HCT116 (cell line): Measurements from ENCODE around the gene SIGLEC7. TPM values are rescaled to one million over a fixed set of nuclear protein-coding genes. Genes with fewer than 3 reads are reported as not detected.
A peak's percentile ranks its signal among the peaks of the same experiment; 100 is the strongest.

ENCODE experiments used
- ATAC-seq: fragments of 200-7000 bp; cut with Tn5 transposase; 2 replicates; pipeline ENCODE4 v1.9.1; 2020; ENCODE audit warnings: mild to moderate bottlenecking, moderate library complexity
- BruUV-seq: library from RNA; stranded (reverse); fragments of 400-500 nt; replicated peaks from 2 replicates; lab custom pipeline; 2021; lab: Mats Ljungman, UMichigan
- CTCF ChIA-PET: fragments of 300-600 bp; sonication (Branson Sonifier 250); formaldehyde crosslinking; loops from one replicate; lab custom pipeline; 2021; ENCODE audit warnings: antibody characterized with exemption; lab: Charles Lee
- POLR2A ChIA-PET: fragments of 300-600, 350-600 bp; sonication (Branson Sonifier 250); formaldehyde crosslinking; loops from one replicate; lab custom pipeline; 2021; ENCODE audit warnings: antibody characterized with exemption; lab: Charles Lee
- RAD21 ChIA-PET, 2 experiments: fragments of 300-600 bp; sonication (Branson Sonifier 250); formaldehyde crosslinking; loops; one replicate each; lab custom pipeline; 2023; ENCODE audit warnings: low total read pairs in 2 of 2; ENCODE audit not compliant: uncharacterized antibody in 2 of 2, unreplicated experiment in 2 of 2, low non-redundant PET in 1 of 2; lab: Charles Lee
- DNase-seq: peaks from one replicate; pipeline ENCODE4 v3.0.0-alpha.2; 2010; ENCODE audit warnings: low read depth, low spot score
- H2AFZ ChIP-seq: fragments of 200-600 bp; shearing (Covaris generic), sonication (generic); 2 replicates; pipeline ENCODE4 v1.6.1; 2017; ENCODE audit warnings: low read depth, mixed run types, mixed read lengths, antibody characterized with exemption, low read length; ENCODE audit not compliant: poor library complexity, severe bottlenecking
- H3K27ac ChIP-seq: 2 replicates; pipeline ENCODE4 v1.5.1; 2012; ENCODE audit warnings: low read depth, low read length
- H3K27me3 ChIP-seq: fragments of 200-600 bp; sonication (generic); 2 replicates; pipeline ENCODE4 v1.6.1; 2016; ENCODE audit warnings: mixed run types, low read length, mixed read lengths; ENCODE audit not compliant: insufficient read depth
- H3K36me3 ChIP-seq, 2 experiments: fragments of 200-500 bp in 1 of 2; fragments of 200-600 bp in 1 of 2; sonication (Bioruptor generic) in 1 of 2; sonication (generic) in 1 of 2; 2 replicates each; pipeline versions ENCODE4 v1.5.1 to v1.6.1; 2014 to 2016; ENCODE audit warnings: low read length in 2 of 2, inconsistent platforms in 1 of 2, mixed read lengths in 1 of 2, mixed run types in 1 of 2; ENCODE audit not compliant: insufficient read depth in 2 of 2, control insufficient read depth in 1 of 2
- H3K4me1 ChIP-seq, 2 experiments: fragments of 200-600 bp in 1 of 2; sonication (generic) in 1 of 2; 2 replicates each; pipeline versions ENCODE4 v1.5.1 to v1.6.1; 2012 to 2017; ENCODE audit warnings: low read length in 2 of 2, inconsistent platforms in 1 of 2, mild to moderate bottlenecking in 1 of 2, mixed read lengths in 1 of 2, mixed run types in 1 of 2, moderate library complexity in 1 of 2; ENCODE audit not compliant: insufficient read depth in 2 of 2, control insufficient read depth in 1 of 2
- H3K4me2 ChIP-seq: fragments of 200-600 bp; sonication (generic); 2 replicates; pipeline ENCODE4 v1.6.1; 2017; ENCODE audit warnings: mixed run types, low read length, mixed read lengths
- H3K4me3 ChIP-seq, 2 experiments: fragments of 200-600 bp in 1 of 2; sonication (generic) in 1 of 2; replicated peaks in 1 of 2; 2 replicates each; pipeline ENCODE4 v1.5.1; 2011 to 2016; ENCODE audit warnings: low read length in 2 of 2, control low read depth in 1 of 2, low read depth in 1 of 2, mild to moderate bottlenecking in 1 of 2, mixed read lengths in 1 of 2, mixed run types in 1 of 2
- H3K79me2 ChIP-seq: fragments of 200-600 bp; sonication (generic); 2 replicates; pipeline ENCODE4 v1.6.1; 2017; ENCODE audit warnings: mild to moderate bottlenecking, mixed run types, low read length, moderate library complexity, mixed read lengths; ENCODE audit not compliant: insufficient read depth
- H3K9ac ChIP-seq: fragments of 200-600 bp; sonication (generic); 2 replicates; pipeline ENCODE4 v1.6.1; 2016; ENCODE audit warnings: low read length, mixed read lengths
- H3K9me2 ChIP-seq: fragments of 200-600 bp; sonication (generic), shearing (Covaris generic); 2 replicates; pipeline ENCODE4 v1.6.1; 2017; ENCODE audit warnings: mixed run types, mild to moderate bottlenecking, moderate library complexity; ENCODE audit not compliant: insufficient read depth
- H3K9me3 ChIP-seq, 2 experiments: fragments of 200-500 bp in 1 of 2; fragments of 200-600 bp in 1 of 2; sonication (Bioruptor generic) in 1 of 2; sonication (generic) in 1 of 2; 2 replicates each; pipeline ENCODE4 v1.6.1; 2014 to 2017; ENCODE audit warnings: low read length in 2 of 2, mixed read lengths in 2 of 2, inconsistent platforms in 1 of 2, low read depth in 1 of 2, mild to moderate bottlenecking in 1 of 2, mixed run types in 1 of 2, moderate library complexity in 1 of 2; ENCODE audit not compliant: control insufficient read depth in 1 of 2, insufficient read depth in 1 of 2
- H4K20me1 ChIP-seq: fragments of 200-600 bp; sonication (generic), shearing (Covaris generic); 2 replicates; pipeline ENCODE4 v1.6.1; 2017; ENCODE audit warnings: mixed run types, mild to moderate bottlenecking, moderate library complexity; ENCODE audit not compliant: insufficient read depth
- RAD21 ChIP-seq: IDR thresholded peaks from 2 replicates; pipeline ENCODE4 v1.6.1; 2012; ENCODE audit warnings: low read depth, mild to moderate bottlenecking
- YY1 ChIP-seq: IDR thresholded peaks from 2 replicates; pipeline ENCODE4 v1.6.1; 2011; ENCODE audit warnings: low read length, low read depth, moderate library complexity, mild to moderate bottlenecking; ENCODE audit not compliant: insufficient replicate concordance; ENCODE audit errors: extremely low read depth
- ZFX ChIP-seq: fragments of 450-650 bp; IDR thresholded peaks from 2 replicates; pipeline ENCODE4 v1.6.1; 2017
- intact Hi-C: fragments of 100-400 bp; cut with micrococcal nuclease; formaldehyde crosslinking; loops from 2 replicates; pipeline ENCODE4 v1.10.0; 2022
- total RNA-seq: library from RNA; stranded (reverse); gene quantifications from one replicate; pipeline ENCODE4 v1.2.1, GENCODE V29; 2021; ENCODE audit not compliant: unreplicated experiment
- TF ChIP-seq, protein P1 (sequence below): IDR thresholded peaks from 2 replicates; pipeline ENCODE4 v1.6.1; 2012
- TF ChIP-seq, protein P2 (sequence below), 3 experiments: fragments of 200-600 bp in 1 of 3; sonication (generic) in 1 of 3; IDR thresholded peaks in 2 of 3; conservative IDR thresholded peaks in 1 of 3; 2 replicates each; pipeline ENCODE4 v1.5.1; 2012 to 2017; ENCODE audit warnings: low read depth in 2 of 3, low read length in 2 of 3, antibody characterized with exemption in 1 of 3, borderline replicate concordance in 1 of 3, control low read depth in 1 of 3, mild to moderate bottlenecking in 1 of 3, mixed read lengths in 1 of 3, mixed run types in 1 of 3, moderate library complexity in 1 of 3; ENCODE audit not compliant: insufficient read depth in 1 of 3

Gene SIGLEC7
- total RNA-seq, 1 experiment from 2014 or later, result not detected

DNA sequence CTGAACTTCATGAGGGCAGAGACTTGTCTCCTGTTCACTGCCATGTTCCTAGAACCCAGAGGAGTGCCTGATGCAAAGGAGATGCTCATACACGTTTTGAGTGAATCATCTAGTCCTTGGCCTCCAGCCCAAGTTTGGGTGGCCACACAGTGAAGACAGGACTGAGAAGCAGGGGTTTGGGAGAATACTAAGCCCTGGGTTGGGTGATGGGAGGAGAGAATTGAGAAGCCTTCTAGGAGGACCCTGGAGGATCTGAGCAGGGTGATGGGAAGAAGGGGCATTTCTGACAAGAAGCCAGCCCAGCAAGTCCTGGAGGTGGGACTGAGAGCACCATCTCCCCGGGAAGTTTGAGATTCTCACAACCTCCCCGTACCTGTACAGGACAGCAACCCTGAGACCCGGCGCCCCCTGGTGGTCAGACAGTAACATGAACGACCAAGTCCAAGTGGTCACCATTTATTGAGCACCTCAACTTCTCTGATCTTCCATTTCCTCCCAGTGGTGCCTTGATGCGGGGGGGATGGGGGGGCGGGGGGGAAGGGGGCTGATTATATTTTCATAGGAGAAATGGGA, 44.8 kb upstream of the SIGLEC7 start:
- RAD21 ChIA-PET, result interaction anchor here (0.9 to 1.7 kb wide), 5 partner anchors 76 to 175 kb away, joined by 3 to 10 read pairs (median 4); no protein-coding TSS in a partner anchor
- CTCF ChIA-PET, result interaction anchor here (0.7 to 6.3 kb wide), 20 partner anchors 8 to 560 kb away, joined by 3 to 140 read pairs (median 3); partner anchors contain the start of genes KLK10, KLK7 and KLK8
- no peak overlapping the region for H3K4me3 ChIP-seq
- H3K9me3 ChIP-seq, result no peaks in the 10 kb centered on the region
- no peaks in the 10 kb centered on the region for H3K27me3 ChIP-seq
- no TSS peak for BruUV-seq
- no peaks in the 10 kb centered on the region for H4K20me1 ChIP-seq
- peaks cover 1% of the 10 kb centered on the region; the same call in 1 of the 2 replicates for H3K79me2 ChIP-seq
- H3K9ac ChIP-seq, result no peak overlapping the region
- TF ChIP-seq, protein P1, sequence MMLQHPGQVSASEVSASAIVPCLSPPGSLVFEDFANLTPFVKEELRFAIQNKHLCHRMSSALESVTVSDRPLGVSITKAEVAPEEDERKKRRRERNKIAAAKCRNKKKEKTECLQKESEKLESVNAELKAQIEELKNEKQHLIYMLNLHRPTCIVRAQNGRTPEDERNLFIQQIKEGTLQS, result no peak
- TF ChIP-seq ZFX (no peak), RAD21 (peak; percentile 60), YY1 (no peak)
- TF ChIP-seq, protein P2, sequence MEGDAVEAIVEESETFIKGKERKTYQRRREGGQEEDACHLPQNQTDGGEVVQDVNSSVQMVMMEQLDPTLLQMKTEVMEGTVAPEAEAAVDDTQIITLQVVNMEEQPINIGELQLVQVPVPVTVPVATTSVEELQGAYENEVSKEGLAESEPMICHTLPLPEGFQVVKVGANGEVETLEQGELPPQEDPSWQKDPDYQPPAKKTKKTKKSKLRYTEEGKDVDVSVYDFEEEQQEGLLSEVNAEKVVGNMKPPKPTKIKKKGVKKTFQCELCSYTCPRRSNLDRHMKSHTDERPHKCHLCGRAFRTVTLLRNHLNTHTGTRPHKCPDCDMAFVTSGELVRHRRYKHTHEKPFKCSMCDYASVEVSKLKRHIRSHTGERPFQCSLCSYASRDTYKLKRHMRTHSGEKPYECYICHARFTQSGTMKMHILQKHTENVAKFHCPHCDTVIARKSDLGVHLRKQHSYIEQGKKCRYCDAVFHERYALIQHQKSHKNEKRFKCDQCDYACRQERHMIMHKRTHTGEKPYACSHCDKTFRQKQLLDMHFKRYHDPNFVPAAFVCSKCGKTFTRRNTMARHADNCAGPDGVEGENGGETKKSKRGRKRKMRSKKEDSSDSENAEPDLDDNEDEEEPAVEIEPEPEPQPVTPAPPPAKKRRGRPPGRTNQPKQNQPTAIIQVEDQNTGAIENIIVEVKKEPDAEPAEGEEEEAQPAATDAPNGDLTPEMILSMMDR (IDR thresholded peaks at IDR 0.05 in 2 of 3, conservative IDR thresholded peaks at IDR 0.05 in 1 of 3; ENCODE audit: borderline replicate concordance in 1 of 3, insufficient read depth in 1 of 3, low read depth in 2 of 3, low read length in 2 of 3), result peak; percentile 36 to 78 (median 65); a peak in 5 of 6 replicates
- H3K36me3 ChIP-seq, result peaks cover 0 to 5% of the 10 kb centered on the region in 2 experiments; a peak in 1 of 4 replicates
- no peak overlapping the region for H3K27ac ChIP-seq
- no peak overlapping the region for H2AFZ ChIP-seq
- peaks cover under 1 to 6% of the 10 kb centered on the region in 2 experiments; a peak in 2 of 4 replicates for H3K4me1 ChIP-seq
- ATAC-seq, result peak; percentile 87
- DNase-seq, result peak; percentile 31
- H3K9me2 ChIP-seq, result no peaks in the 10 kb centered on the region
- intact Hi-C loops, result loop anchor here (2.0 to 10.0 kb wide), 5 partner anchors 166 to 732 kb away; partner anchors contain the start of gene NAPSA
- POLR2A ChIA-PET, result interaction anchor here (1.5 to 1.7 kb wide), 3 partner anchors 76 to 79 kb away, joined by 3 to 6 read pairs (median 3); partner anchors contain the start of gene KLK10
- no peak overlapping the region for H3K4me2 ChIP-seq
